ENCODE measurements around the gene CFDP1. TPM values are rescaled to one million over a fixed set of nuclear protein-coding genes. Genes with fewer than 3 reads are reported as not detected.

CFDP1 gene
- total RNA-seq, 1 experiment from 2014 or later: 44.7 TPM

DNA sequence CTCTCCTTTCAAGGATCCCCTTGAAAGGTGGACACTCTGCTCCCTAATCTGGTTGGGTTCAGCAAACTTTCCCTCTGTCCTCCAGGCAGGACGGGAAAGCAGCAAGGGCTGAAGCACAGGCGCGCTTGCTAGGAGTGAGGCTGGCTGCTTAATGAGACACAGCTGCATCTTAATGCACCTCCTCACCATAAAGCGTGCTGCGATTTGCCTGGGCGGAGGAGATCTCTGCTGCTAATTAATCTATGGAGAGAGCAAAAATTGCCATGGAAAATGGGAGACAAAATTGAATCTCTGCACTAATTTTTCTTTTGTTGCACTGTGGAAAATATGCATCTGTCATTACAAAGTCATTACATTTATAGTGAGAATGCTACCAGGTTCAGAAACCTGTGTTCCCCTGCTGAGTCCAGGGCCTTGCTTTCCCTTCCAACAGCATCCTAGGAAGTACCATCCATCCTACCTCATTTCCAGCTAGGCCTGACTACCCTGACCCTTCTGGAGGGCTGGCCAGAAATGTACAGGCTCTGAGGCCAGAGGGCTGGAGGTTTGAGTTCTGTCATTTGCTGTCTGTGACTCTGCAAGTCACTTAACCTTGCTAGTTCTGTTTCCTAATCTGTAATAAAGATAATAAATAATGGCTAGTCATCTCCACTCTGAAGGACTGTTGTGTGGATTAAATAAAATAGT is 138.4 kb downstream of the CFDP1 start:
- TF ChIP-seq CTCF (IDR thresholded peaks at IDR 0.05; ENCODE audit: unreplicated experiment): no peak
- intact Hi-C loops (cut with micrococcal nuclease): no loop called here
- ChIA-PET CTCF (interaction anchor here (0.5 to 0.9 kb wide), 2 partner anchors 10 to 59 kb away, joined by 3 read pairs; no protein-coding TSS in a partner anchor), POLR2A (interaction anchor here (0.7 kb wide), 1 partner anchor 77 kb away, joined by 3 read pairs; no protein-coding TSS in a partner anchor)
- no peak for DNase-seq (ENCODE audit: unreplicated experiment)
- no peak overlapping the region for H3K27ac Mint-ChIP-seq (ENCODE audit: low read depth, unreplicated experiment)
- no peak overlapping the region for H3K4me3 Mint-ChIP-seq (ENCODE audit: unreplicated experiment)
- H3K36me3 Mint-ChIP-seq (ENCODE audit: insufficient read depth, unreplicated experiment): peaks cover 50% of the 10 kb centered on the region
- no peaks in the 10 kb centered on the region for H3K27me3 Mint-ChIP-seq (ENCODE audit: insufficient read depth, unreplicated experiment)
- H3K4me1 Mint-ChIP-seq (ENCODE audit: insufficient read depth, unreplicated experiment): peaks cover 4% of the 10 kb centered on the region
- no peaks in the 10 kb centered on the region for H3K9me3 Mint-ChIP-seq (ENCODE audit: unreplicated experiment)
- BruUV-seq (replicated peaks): no TSS peak

- ChIA-PET CTCF (interaction anchor here (1.0 kb wide), 1 partner anchor 11 kb away, joined by 3 read pairs; no protein-coding TSS in a partner anchor), POLR2A (interaction anchor here (0.6 to 2.4 kb wide), 2 partner anchors 12 to 48 kb away, joined by 3 to 11 read pairs; no protein-coding TSS in a partner anchor)
- peaks cover 45% of the 10 kb centered on the region for H3K36me3 Mint-ChIP-seq (ENCODE audit: insufficient read depth, unreplicated experiment)
- no peak for DNase-seq (ENCODE audit: unreplicated experiment)
- peaks cover 5% of the 10 kb centered on the region for H3K4me1 Mint-ChIP-seq (ENCODE audit: insufficient read depth, unreplicated experiment)
- H3K9me3 Mint-ChIP-seq (ENCODE audit: unreplicated experiment): no peaks in the 10 kb centered on the region
- H3K4me3 Mint-ChIP-seq (ENCODE audit: unreplicated experiment): no peak overlapping the region
- no peak overlapping the region for H3K27ac Mint-ChIP-seq (ENCODE audit: low read depth, unreplicated experiment)
- no peak for TF ChIP-seq CTCF (IDR thresholded peaks at IDR 0.05; ENCODE audit: unreplicated experiment)
- BruUV-seq (replicated peaks): no TSS peak
- intact Hi-C loops (cut with micrococcal nuclease): no loop called here
- H3K27me3 Mint-ChIP-seq (ENCODE audit: insufficient read depth, unreplicated experiment): no peaks in the 10 kb centered on the region
Observed at GRCh38 chr16:75293772-75294171, 139.5 kb downstream of the CFDP1 start.

DNA sequence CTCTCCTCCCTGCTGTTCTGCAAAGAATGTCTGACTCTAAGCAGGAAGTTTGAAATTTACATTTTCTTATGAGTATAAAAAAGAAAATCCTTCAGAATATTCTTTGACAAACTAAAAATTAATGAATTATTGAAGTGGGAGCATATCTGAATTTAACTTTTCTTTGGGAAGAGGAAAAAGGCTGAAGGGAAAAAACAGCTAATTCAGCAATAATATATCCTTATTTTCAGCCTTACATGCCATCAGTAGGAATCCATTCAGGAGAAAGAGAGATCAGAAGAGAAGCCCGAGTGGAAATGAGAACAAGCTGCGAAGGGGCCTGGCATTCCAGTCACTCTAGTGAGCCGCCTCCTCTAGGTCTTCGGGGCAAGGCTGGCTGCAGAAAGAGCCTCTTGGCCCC is 140.1 kb downstream of the CFDP1 start:
- ChIA-PET CTCF (interaction anchor here (0.8 to 1.0 kb wide), 2 partner anchors 12 to 172 kb away, joined by 3 read pairs; no protein-coding TSS in a partner anchor), POLR2A (interaction anchor here (1.4 to 2.4 kb wide), 2 partner anchors 12 to 71 kb away, joined by 3 to 11 read pairs; no protein-coding TSS in a partner anchor)
- intact Hi-C loops (cut with micrococcal nuclease): no loop called here
- no peak for DNase-seq (ENCODE audit: unreplicated experiment)
- no peak overlapping the region for H3K4me3 Mint-ChIP-seq (ENCODE audit: unreplicated experiment)
- H3K27me3 Mint-ChIP-seq (ENCODE audit: insufficient read depth, unreplicated experiment): no peaks in the 10 kb centered on the region
- peaks cover 51% of the 10 kb centered on the region for H3K36me3 Mint-ChIP-seq (ENCODE audit: insufficient read depth, unreplicated experiment)
- H3K4me1 Mint-ChIP-seq (ENCODE audit: insufficient read depth, unreplicated experiment): peaks cover 11% of the 10 kb centered on the region
- no peak for TF ChIP-seq CTCF (IDR thresholded peaks at IDR 0.05; ENCODE audit: unreplicated experiment)
- no peaks in the 10 kb centered on the region for H3K9me3 Mint-ChIP-seq (ENCODE audit: unreplicated experiment)
- BruUV-seq (replicated peaks): no TSS peak
- no peak overlapping the region for H3K27ac Mint-ChIP-seq (ENCODE audit: low read depth, unreplicated experiment)

DNA sequence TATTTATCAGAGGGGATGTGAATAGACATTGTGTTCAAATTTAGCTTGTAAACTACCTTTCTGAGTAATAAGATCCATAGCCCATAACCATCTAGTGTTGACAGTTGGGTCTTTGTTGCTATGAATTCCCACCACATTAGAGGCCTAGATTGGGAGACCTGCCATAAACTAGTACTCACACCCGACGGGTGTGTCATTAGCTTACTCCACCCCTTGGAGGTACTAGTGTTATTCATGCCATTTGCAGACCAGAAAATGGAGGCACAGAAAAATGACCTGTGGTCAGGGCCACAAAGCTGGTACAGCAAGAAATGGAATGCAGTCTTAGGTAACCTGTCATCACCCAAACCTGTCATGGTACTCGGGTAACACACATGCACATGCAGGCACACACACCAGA is 140.6 kb downstream of the CFDP1 start:
- ChIA-PET POLR2A (interaction anchor here (0.6 to 2.4 kb wide), 3 partner anchors 13 to 72 kb away, joined by 3 to 11 read pairs (median 3); no protein-coding TSS in a partner anchor), CTCF (interaction anchor here (0.8 to 1.0 kb wide), 2 partner anchors 12 to 172 kb away, joined by 3 read pairs; no protein-coding TSS in a partner anchor)
- no TSS peak for BruUV-seq (replicated peaks)
- Mint-ChIP-seq H3K27me3 (ENCODE audit: insufficient read depth, unreplicated experiment) (no peaks in the 10 kb centered on the region), H3K4me1 (ENCODE audit: insufficient read depth, unreplicated experiment) (peaks cover 16% of the 10 kb centered on the region), H3K36me3 (ENCODE audit: insufficient read depth, unreplicated experiment) (peaks cover 51% of the 10 kb centered on the region), H3K4me3 (ENCODE audit: unreplicated experiment) (no peak overlapping the region), H3K9me3 (ENCODE audit: unreplicated experiment) (no peaks in the 10 kb centered on the region), H3K27ac (ENCODE audit: low read depth, unreplicated experiment) (no peak overlapping the region)
- intact Hi-C loops (cut with micrococcal nuclease): no loop called here
- DNase-seq (ENCODE audit: unreplicated experiment): no peak
- no peak for TF ChIP-seq CTCF (IDR thresholded peaks at IDR 0.05; ENCODE audit: unreplicated experiment)

Measured in MCF 10A (cell line).